IMR-90 (cell line): Measurements from ENCODE around the gene CDC25A. TPM values are rescaled to one million over a fixed set of nuclear protein-coding genes. Genes with fewer than 3 reads are reported as not detected.

Source experiments
- ATAC-seq: fragments of 200-7000 bp; cut with Tn5 transposase; 2 replicates; pipeline ENCODE4 v1.9.1; 2020; ENCODE audit warnings: low read depth, mild to moderate bottlenecking, moderate library complexity
- BruUV-seq: library from RNA; stranded (reverse); fragments of 400-500 nt; replicated peaks from 2 replicates; lab custom pipeline; 2021; lab: Mats Ljungman, UMichigan
- CTCF ChIA-PET: fragments of 300-600 bp; formaldehyde crosslinking; extraction: SDS; loops from one replicate; lab custom pipeline; 2021; ENCODE audit warnings: antibody characterized with exemption; lab: Yijun Ruan, JAX
- POLR2A ChIA-PET: fragments of 300-600 bp; sonication (Branson Sonifier 250); formaldehyde crosslinking; loops from one replicate; lab custom pipeline; 2022; ENCODE audit warnings: antibody characterized with exemption; ENCODE audit not compliant: unreplicated experiment; lab: Charles Lee
- DNase-seq: peaks from one replicate; pipeline ENCODE4 v3.0.0; 2013
- H2AFZ ChIP-seq: replicated peaks from 2 replicates; pipeline ENCODE3; 2013; ENCODE audit warnings: low read length, mild to moderate bottlenecking; ENCODE audit not compliant: poor library complexity
- H2AK5ac ChIP-seq: 2 replicates; pipeline ENCODE4 v1.6.1; 2013; ENCODE audit warnings: low read depth, low read length, inconsistent platforms
- H2AK9ac ChIP-seq: replicated peaks from 2 replicates; pipeline ENCODE3; 2013; ENCODE audit warnings: mild to moderate bottlenecking, low read depth, low read length, moderate library complexity; ENCODE audit not compliant: poor library complexity
- H2BK120ac ChIP-seq: 2 replicates; pipeline ENCODE4 v1.6.1; 2013; ENCODE audit warnings: low read depth, low read length, inconsistent platforms
- H2BK15ac ChIP-seq: 3 replicates; pipeline ENCODE4 v1.6.1; 2013; ENCODE audit warnings: low read depth, low read length, inconsistent platforms
- H2BK20ac ChIP-seq: 2 replicates; pipeline ENCODE4 v1.6.1; 2013; ENCODE audit warnings: low read depth, mild to moderate bottlenecking, inconsistent platforms, low read length, moderate library complexity
- H2BK5ac ChIP-seq: 2 replicates; pipeline ENCODE4 v1.6.1; 2013; ENCODE audit warnings: mild to moderate bottlenecking, low read depth, low read length, inconsistent platforms; ENCODE audit not compliant: poor library complexity, severe bottlenecking
- H3K14ac ChIP-seq: replicated peaks from 2 replicates; pipeline ENCODE4 v1.6.1; 2013; ENCODE audit warnings: low read depth, low read length, inconsistent platforms
- H3K18ac ChIP-seq: 2 replicates; pipeline ENCODE4 v1.6.1; 2013; ENCODE audit warnings: low read depth, low read length, control low read depth
- H3K23ac ChIP-seq: 2 replicates; pipeline ENCODE4 v1.6.1; 2013; ENCODE audit warnings: low read depth, low read length, inconsistent platforms
- H3K27ac ChIP-seq: 2 replicates; pipeline ENCODE4 v1.5.1; 2013; ENCODE audit warnings: mild to moderate bottlenecking, control low read depth, low read length; ENCODE audit not compliant: insufficient read depth
- H3K27me3 ChIP-seq: 2 replicates; pipeline ENCODE4 v1.6.1; 2013; ENCODE audit warnings: low read length; ENCODE audit not compliant: control insufficient read depth, insufficient read depth
- H3K36me3 ChIP-seq: 2 replicates; pipeline ENCODE4 v1.6.1; 2013; ENCODE audit warnings: low read length, mixed read lengths; ENCODE audit not compliant: control insufficient read depth, insufficient read depth
- H3K4ac ChIP-seq: 2 replicates; pipeline ENCODE4 v1.6.1; 2013; ENCODE audit warnings: low read depth, low read length, inconsistent platforms
- H3K4me1 ChIP-seq: 2 replicates; pipeline ENCODE4 v1.6.1; 2013; ENCODE audit warnings: low read length, mixed read lengths; ENCODE audit not compliant: control insufficient read depth, insufficient read depth
- H3K4me2 ChIP-seq: 2 replicates; pipeline ENCODE4 v1.6.1; 2013; ENCODE audit warnings: low read depth, mild to moderate bottlenecking, control low read depth, low read length, moderate library complexity
- H3K4me3 ChIP-seq: 2 replicates; pipeline ENCODE4 v1.5.1; 2013; ENCODE audit warnings: low read depth, mild to moderate bottlenecking, control low read depth, low read length, moderate library complexity; ENCODE audit not compliant: insufficient read depth
- H3K56ac ChIP-seq: 2 replicates; pipeline ENCODE4 v1.6.1; 2013; ENCODE audit warnings: low read length, inconsistent platforms; ENCODE audit not compliant: insufficient read depth; ENCODE audit errors: extremely low read depth
- H3K79me1 ChIP-seq, 2 experiments: 2 replicates each; pipeline ENCODE4 v1.6.1; 2013; ENCODE audit warnings: low read length in 2 of 2, inconsistent platforms in 1 of 2, low read depth in 1 of 2
- H3K9ac ChIP-seq: 2 replicates; pipeline ENCODE4 v1.6.1; 2013; ENCODE audit warnings: low read depth, low read length, control low read depth
- H3K9me1 ChIP-seq: 2 replicates; pipeline ENCODE4 v1.6.1; 2013; ENCODE audit warnings: low read length, inconsistent platforms; ENCODE audit not compliant: insufficient read depth
- H3K9me3 ChIP-seq: 2 replicates; pipeline ENCODE4 v1.6.1; 2013; ENCODE audit warnings: low read length; ENCODE audit not compliant: control insufficient read depth, insufficient read depth
- H4K20me1 ChIP-seq: 2 replicates; pipeline ENCODE4 v1.6.1; 2013; ENCODE audit warnings: low read length, inconsistent platforms; ENCODE audit not compliant: insufficient read depth
- H4K5ac ChIP-seq: 2 replicates; pipeline ENCODE4 v1.6.1; 2013; ENCODE audit warnings: mild to moderate bottlenecking, low read depth, low read length, control low read depth
- H4K8ac ChIP-seq, 2 experiments: 2 replicates each; pipeline ENCODE4 v1.6.1; 2013; ENCODE audit warnings: low read depth in 2 of 2, low read length in 2 of 2, control low read depth in 1 of 2, inconsistent platforms in 1 of 2
- H4K91ac ChIP-seq: 2 replicates; pipeline ENCODE4 v1.6.1; 2013; ENCODE audit warnings: low read depth, low read length, inconsistent platforms; ENCODE audit not compliant: insufficient read depth
- RAD21 ChIP-seq: IDR thresholded peaks from 2 replicates; pipeline ENCODE4 v1.6.1; 2012; ENCODE audit warnings: low read length, improper control_type of control experiment
- WGBS, 2 experiments: methylation state at CpG; one replicate each; pipeline versions ENCODE4 v1.1.5 to v1.1.7; 2013; ENCODE audit warnings: missing lambda C conversion rate in 2 of 2; ENCODE audit not compliant: insufficient read length in 1 of 2; ENCODE audit errors: extremely low coverage in 2 of 2; 5-methylcytosine and 5-hydroxymethylcytosine counted together
- dilution Hi-C: fragments of 300-500 bp; cut with HindIII; formaldehyde crosslinking; loops from one replicate; pipeline ENCODE4 v1.14.3; 2018; ENCODE audit warnings: low sequenced_read_pairs; ENCODE audit not compliant: unreplicated experiment
- in situ Hi-C: fragments of 300-500 bp; cut with MboI; formaldehyde crosslinking; loops from 3 replicates; pipeline ENCODE4 v1.14.3; 2019; ENCODE audit warnings: low sequenced_read_pairs, inconsistent platforms, mixed read lengths
- intact Hi-C: fragments of 100-400 bp; cut with micrococcal nuclease; formaldehyde crosslinking; loops from 2 replicates; pipeline ENCODE4 v1.10.0; 2022
- polyA plus RNA-seq, 3 experiments: library from polyadenylated mRNA; depleted of rRNA; stranded (reverse); fragments of >200 nt; gene quantifications; 2 replicates each; pipeline ENCODE4 v1.2.3, GENCODE V29; 2012; ENCODE audit warnings: low replicate concordance in 1 of 3
- total RNA-seq: library from RNA; depleted of rRNA; stranded (reverse); fragments of >200 nt; gene quantifications from 2 replicates; pipeline ENCODE4 v1.2.3, GENCODE V29; 2012

The CDC25A gene
- total and polyA plus RNA-seq, 2 of the 4 experiments (the other 2 are of a cell fraction): 4.2 to 10.6 TPM

DNA sequence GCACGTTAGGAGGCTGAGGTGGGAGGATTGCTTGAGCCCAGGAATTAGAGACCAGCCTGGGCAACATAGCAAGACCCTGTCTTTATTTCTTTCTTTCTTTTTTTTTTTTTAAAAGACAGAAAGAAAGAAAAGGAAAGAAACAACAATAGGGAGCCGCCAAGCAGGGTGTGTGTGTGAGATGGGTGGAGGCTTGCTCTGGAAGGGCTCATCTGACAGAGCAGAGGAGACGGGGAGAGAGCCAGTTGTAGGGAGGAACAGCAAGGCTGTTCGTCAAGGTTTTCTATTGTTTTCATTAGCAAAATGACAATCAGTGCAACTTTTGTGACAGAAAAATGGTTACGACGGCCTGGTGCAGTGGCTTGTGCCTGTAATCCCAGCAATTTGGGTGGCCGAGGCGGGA, 69.3 kb downstream of the CDC25A start:
- in situ Hi-C loops (no loop called here), intact Hi-C loops (no loop called here), dilution Hi-C loops (no loop called here)
- Histone ChIP-seq H2AK5ac (no peak overlapping the region), H4K5ac (no peak overlapping the region), H2AFZ (no peak overlapping the region), H4K8ac (no peak overlapping the region), H3K9me3 (no peaks in the 10 kb centered on the region), H3K18ac (no peak overlapping the region), H3K27me3 (no peaks in the 10 kb centered on the region), H3K23ac (no peak overlapping the region), H2BK5ac (no peak overlapping the region), H2AK9ac (no peak overlapping the region), H3K4ac (no peak overlapping the region), H2BK120ac (no peak overlapping the region), H3K4me1 (no peaks in the 10 kb centered on the region), H3K14ac (no peak overlapping the region), H2BK15ac (no peak overlapping the region), H4K20me1 (no peaks in the 10 kb centered on the region), H3K56ac (no peak overlapping the region), H3K79me1 (no peaks in the 10 kb centered on the region), H3K9me1 (no peaks in the 10 kb centered on the region), H3K9ac (no peak overlapping the region), H3K27ac (no peak overlapping the region), H4K91ac (no peak overlapping the region), H3K4me3 (no peak overlapping the region), H3K36me3 (no peaks in the 10 kb centered on the region), H2BK20ac (no peak overlapping the region), H3K4me2 (no peak overlapping the region)
- ChIA-PET POLR2A (no interaction called here), CTCF (no interaction called here)
- no peak for DNase-seq
- no peak for TF ChIP-seq RAD21
- no TSS peak for BruUV-seq
- 95% methylated on average over 4 of the region's 8 CpGs; no CpG with 5 or more reads in 1 of the 2 experiments for WGBS, 2 experiments
- ATAC-seq: no peak
